H9 (cell line): ENCODE data around the gene MIS12. TPM values are rescaled to one million over a fixed set of nuclear protein-coding genes. Genes with fewer than 3 reads are reported as not detected.

ENCODE experiments used
- DNase-seq: peaks from one replicate; pipeline ENCODE4 v3.0.0-alpha.2; 2017
- H2AFZ ChIP-seq: one replicate; pipeline ENCODE4 v1.6.1; 2013; ENCODE audit warnings: mild to moderate bottlenecking, low read length, control low read depth, moderate library complexity
- H2AK5ac ChIP-seq: 2 replicates; pipeline ENCODE4 v1.6.1; 2013; ENCODE audit warnings: low read length, control low read depth, mixed read lengths; ENCODE audit not compliant: insufficient read length
- H2BK120ac ChIP-seq: one replicate; pipeline ENCODE4 v1.6.1; 2013; ENCODE audit warnings: low read depth, mild to moderate bottlenecking, low read length, control low read depth, inconsistent platforms; ENCODE audit not compliant: poor library complexity, severe bottlenecking
- H2BK12ac ChIP-seq: 2 replicates; pipeline ENCODE4 v1.6.1; 2013; ENCODE audit warnings: low read length, control low read depth, mixed read lengths, low read depth; ENCODE audit not compliant: insufficient read length
- H2BK15ac ChIP-seq: 2 replicates; pipeline ENCODE4 v1.6.1; 2013; ENCODE audit warnings: low read depth, low read length, control low read depth
- H2BK20ac ChIP-seq: one replicate; pipeline ENCODE4 v1.6.1; 2013; ENCODE audit warnings: low read depth, mild to moderate bottlenecking, low read length, control low read depth, inconsistent platforms; ENCODE audit not compliant: poor library complexity, severe bottlenecking
- H2BK5ac ChIP-seq: 2 replicates; pipeline ENCODE4 v1.6.1; 2013; ENCODE audit warnings: low read length, control low read depth, mixed read lengths; ENCODE audit not compliant: insufficient read length
- H3K14ac ChIP-seq: 2 replicates; pipeline ENCODE4 v1.6.1; 2013; ENCODE audit warnings: low read length, control low read depth; ENCODE audit not compliant: insufficient read depth
- H3K18ac ChIP-seq: 2 replicates; pipeline ENCODE4 v1.6.1; 2013; ENCODE audit warnings: low read depth, mild to moderate bottlenecking, mixed read lengths, low read length, control low read depth; ENCODE audit not compliant: insufficient read length
- H3K23ac ChIP-seq: 2 replicates; pipeline ENCODE4 v1.6.1; 2013; ENCODE audit warnings: low read length, control low read depth, mixed read lengths, low read depth; ENCODE audit not compliant: insufficient read length
- H3K23me2 ChIP-seq: 2 replicates; pipeline ENCODE4 v1.6.1; 2013; ENCODE audit warnings: low read depth, mild to moderate bottlenecking, mixed read lengths, low read length, control low read depth; ENCODE audit not compliant: insufficient read length, poor library complexity, severe bottlenecking
- H3K27ac ChIP-seq: 2 replicates; pipeline ENCODE4 v1.5.1; 2013; ENCODE audit warnings: low read length, control low read depth, mixed read lengths, low read depth; ENCODE audit not compliant: insufficient read length
- H3K27me3 ChIP-seq: 2 replicates; pipeline ENCODE4 v1.6.1; 2013; ENCODE audit warnings: low read length, control low read depth, inconsistent platforms; ENCODE audit not compliant: insufficient read depth
- H3K4ac ChIP-seq: 2 replicates; pipeline ENCODE4 v1.6.1; 2013; ENCODE audit warnings: low read depth, mild to moderate bottlenecking, control low read depth, inconsistent platforms, low read length, moderate library complexity
- H3K4me1 ChIP-seq: 2 replicates; pipeline ENCODE4 v1.6.1; 2013; ENCODE audit warnings: low read length, control low read depth, inconsistent platforms; ENCODE audit not compliant: insufficient read depth
- H3K4me2 ChIP-seq: 2 replicates; pipeline ENCODE4 v1.6.1; 2013; ENCODE audit warnings: low read length, control low read depth, mixed read lengths; ENCODE audit not compliant: insufficient read length, insufficient read depth
- H3K56ac ChIP-seq: 2 replicates; pipeline ENCODE4 v1.6.1; 2013; ENCODE audit warnings: low read depth, mild to moderate bottlenecking, mixed read lengths, low read length, control low read depth; ENCODE audit not compliant: insufficient read length
- H3K79me1 ChIP-seq: 2 replicates; pipeline ENCODE4 v1.6.1; 2013; ENCODE audit warnings: low read depth, mild to moderate bottlenecking, moderate library complexity, low read length, control low read depth, inconsistent platforms; ENCODE audit not compliant: insufficient read depth, poor library complexity, severe bottlenecking
- H3K79me2 ChIP-seq: 2 replicates; pipeline ENCODE4 v1.6.1; 2013; ENCODE audit warnings: low read length, control low read depth, inconsistent platforms; ENCODE audit not compliant: insufficient read depth
- H3K9ac ChIP-seq: 2 replicates; pipeline ENCODE4 v1.6.1; 2013; ENCODE audit warnings: low read length, control low read depth, mixed read lengths; ENCODE audit not compliant: insufficient read length; ENCODE audit errors: extremely low read depth
- H3K9me3 ChIP-seq: one replicate; pipeline ENCODE4 v1.6.1; 2013; ENCODE audit warnings: low read depth, low read length, inconsistent platforms; ENCODE audit not compliant: control insufficient read depth
- H3T11ph ChIP-seq: one replicate; pipeline ENCODE4 v1.6.1; 2013; ENCODE audit warnings: mild to moderate bottlenecking, low read length, control low read depth, inconsistent platforms
- H4K20me1 ChIP-seq: one replicate; pipeline ENCODE4 v1.6.1; 2013; ENCODE audit not compliant: control insufficient read depth, insufficient read length, insufficient read depth
- H4K5ac ChIP-seq: 2 replicates; pipeline ENCODE4 v1.6.1; 2013; ENCODE audit warnings: low read depth, mild to moderate bottlenecking, mixed read lengths, low read length, control low read depth; ENCODE audit not compliant: insufficient read length
- H4K8ac ChIP-seq: replicated peaks from 2 replicates; pipeline ENCODE4 v1.6.1; 2013; ENCODE audit warnings: low read length, control low read depth, mixed read lengths, low read depth; ENCODE audit not compliant: insufficient read length
- H4K91ac ChIP-seq: 2 replicates; pipeline ENCODE4 v1.6.1; 2013; ENCODE audit warnings: low read depth, mild to moderate bottlenecking, moderate library complexity, mixed read lengths, low read length, control low read depth; ENCODE audit not compliant: insufficient read length
- H3K27ac Mint-ChIP-seq, 3 experiments: 2 replicates in 2 of 3; 3 replicates in 1 of 3; pipeline ENCODE4 v1.8.0; 2020 to 2021; ENCODE audit warnings: mixed read lengths in 3 of 3, mild to moderate bottlenecking in 1 of 3, moderate library complexity in 1 of 3
- H3K27me3 Mint-ChIP-seq: 2 replicates; pipeline ENCODE4 v1.8.0; 2021; ENCODE audit warnings: low read depth, mild to moderate bottlenecking, moderate library complexity, mixed read lengths
- H3K36me3 Mint-ChIP-seq, 3 experiments: 2 replicates in 2 of 3; 3 replicates in 1 of 3; pipeline ENCODE4 v1.8.0; 2020 to 2021; ENCODE audit warnings: low read depth in 3 of 3, mixed read lengths in 3 of 3; ENCODE audit not compliant: insufficient read depth in 1 of 3
- H3K4me1 Mint-ChIP-seq, 2 experiments: 2 replicates each; pipeline ENCODE4 v1.8.0; 2020; ENCODE audit warnings: mixed read lengths in 2 of 2
- H3K4me3 Mint-ChIP-seq, 2 experiments: 2 replicates in 1 of 2; 3 replicates in 1 of 2; pipeline ENCODE4 v1.8.0; 2020 to 2021; ENCODE audit warnings: mild to moderate bottlenecking in 2 of 2, mixed read lengths in 2 of 2, moderate library complexity in 1 of 2
- H3K9me3 Mint-ChIP-seq, 2 experiments: 2 replicates in 1 of 2; 3 replicates in 1 of 2; pipeline ENCODE4 v1.8.0; 2020; ENCODE audit warnings: mild to moderate bottlenecking in 2 of 2, mixed read lengths in 2 of 2, moderate library complexity in 1 of 2
- WGBS: extraction: QIAGEN DNeasy Blood & Tissue Kit; methylation state at CpG from one replicate; pipeline ENCODE4 v1.1.7; 2013; ENCODE audit warnings: missing lambda C conversion rate, low lambda C conversion rate, mixed read lengths; ENCODE audit not compliant: insufficient read length; ENCODE audit errors: extremely low coverage; 5-methylcytosine and 5-hydroxymethylcytosine counted together
- total RNA-seq: library from RNA; stranded (reverse); gene quantifications from 2 replicates; pipeline ENCODE4 v1.2.1, GENCODE V29; 2021
- TF ChIP-seq, protein P1 (sequence below): fragments of 200-600 bp; sonication (generic); conservative IDR thresholded peaks from 3 replicates; pipeline ENCODE4 v1.8.0; 2021; ENCODE audit warnings: antibody characterized with exemption, mild to moderate bottlenecking

MIS12 gene
- total RNA-seq, 1 experiment from 2014 or later: 30.7 TPM

DNA sequence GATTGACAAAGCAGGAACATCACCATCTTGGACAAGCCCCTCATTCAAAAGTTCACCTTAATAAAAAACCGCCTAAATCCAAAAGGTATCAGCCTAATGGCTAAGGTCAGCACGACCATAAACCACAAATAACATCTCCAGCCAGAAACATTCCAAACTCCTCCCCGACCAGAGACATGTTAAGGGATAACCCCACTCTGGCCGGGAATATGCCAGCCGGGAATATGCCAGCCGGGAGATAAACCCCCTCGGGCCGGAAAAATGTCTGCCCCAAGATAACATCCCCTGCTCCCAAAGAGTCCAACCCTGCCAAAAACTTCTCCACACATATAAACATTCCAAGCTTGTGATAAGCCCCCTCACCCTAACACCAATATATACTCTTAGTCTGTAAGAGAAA, 18.9 kb upstream of the MIS12 start:
- no peak overlapping the region for H3K14ac ChIP-seq
- Mint-ChIP-seq H3K27me3 (no peaks in the 10 kb centered on the region; the same call in 1 of the 2 replicates), H3K27ac (peak overlapping the region in 2 of 3 experiments; percentile 53 to 86; a peak in 3 of 7 replicates), H3K9me3 (no peaks in the 10 kb centered on the region), H3K4me3 (peak overlapping the region; percentile 95 to 99), H3K36me3 (peaks cover 14 to 29% (median 16%) of the 10 kb centered on the region in 3 experiments; a peak in 6 of 7 replicates), H3K4me1 (peaks cover 22 to 23% of the 10 kb centered on the region in 2 experiments)
- no peak overlapping the region for H2BK20ac ChIP-seq
- no CpG with 5 or more reads among the region's 8 CpGs for WGBS
- peak overlapping the region; percentile 94 for H3K9ac ChIP-seq
- H3K4me2 ChIP-seq: peak overlapping the region; percentile 98
- no peak overlapping the region for H2AFZ ChIP-seq
- no peak overlapping the region for H4K8ac ChIP-seq
- no peak overlapping the region for H3K18ac ChIP-seq
- no peak overlapping the region for H3T11ph ChIP-seq
- no peaks in the 10 kb centered on the region for H3K4me1 ChIP-seq
- no peak overlapping the region for H2BK5ac ChIP-seq
- H2BK120ac ChIP-seq: no peak overlapping the region
- no peak overlapping the region for H3K27ac ChIP-seq
- peaks cover 51% of the 10 kb centered on the region for H3K79me2 ChIP-seq
- no peak overlapping the region for H4K5ac ChIP-seq
- no peaks in the 10 kb centered on the region for H4K20me1 ChIP-seq
- TF ChIP-seq, protein P1, sequence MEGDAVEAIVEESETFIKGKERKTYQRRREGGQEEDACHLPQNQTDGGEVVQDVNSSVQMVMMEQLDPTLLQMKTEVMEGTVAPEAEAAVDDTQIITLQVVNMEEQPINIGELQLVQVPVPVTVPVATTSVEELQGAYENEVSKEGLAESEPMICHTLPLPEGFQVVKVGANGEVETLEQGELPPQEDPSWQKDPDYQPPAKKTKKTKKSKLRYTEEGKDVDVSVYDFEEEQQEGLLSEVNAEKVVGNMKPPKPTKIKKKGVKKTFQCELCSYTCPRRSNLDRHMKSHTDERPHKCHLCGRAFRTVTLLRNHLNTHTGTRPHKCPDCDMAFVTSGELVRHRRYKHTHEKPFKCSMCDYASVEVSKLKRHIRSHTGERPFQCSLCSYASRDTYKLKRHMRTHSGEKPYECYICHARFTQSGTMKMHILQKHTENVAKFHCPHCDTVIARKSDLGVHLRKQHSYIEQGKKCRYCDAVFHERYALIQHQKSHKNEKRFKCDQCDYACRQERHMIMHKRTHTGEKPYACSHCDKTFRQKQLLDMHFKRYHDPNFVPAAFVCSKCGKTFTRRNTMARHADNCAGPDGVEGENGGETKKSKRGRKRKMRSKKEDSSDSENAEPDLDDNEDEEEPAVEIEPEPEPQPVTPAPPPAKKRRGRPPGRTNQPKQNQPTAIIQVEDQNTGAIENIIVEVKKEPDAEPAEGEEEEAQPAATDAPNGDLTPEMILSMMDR: no peak
- H3K23me2 ChIP-seq: peaks cover 10% of the 10 kb centered on the region
- H2AK5ac ChIP-seq: no peak overlapping the region
- no peak overlapping the region for H3K56ac ChIP-seq
- H2BK12ac ChIP-seq: no peak overlapping the region
- no peak overlapping the region for H2BK15ac ChIP-seq
- H3K23ac ChIP-seq: no peak overlapping the region
- DNase-seq: no peak
- peaks cover 2% of the 10 kb centered on the region for H3K79me1 ChIP-seq
- H4K91ac ChIP-seq: no peak overlapping the region
- no peak overlapping the region for H3K4ac ChIP-seq
- H3K9me3 ChIP-seq: no peaks in the 10 kb centered on the region
- no peaks in the 10 kb centered on the region for H3K27me3 ChIP-seq
